Spleen (tissue), 7 donors: ENCODE measurements around the gene SMIM14.

Experiments
- CTCF ChIP-seq, 11 experiments: fragments of 200-600 bp in 7 of 11; fragments of 450-650 bp in 4 of 11; sonication (generic) in 4 of 11; IDR thresholded peaks in 8 of 11; conservative IDR thresholded peaks in 3 of 11; 1 replicate in 7 of 11; 2 replicates in 4 of 11; pipeline versions ENCODE4 v1.4.0 to v1.8.0; 2016 to 2021; ENCODE audit warnings: antibody characterized with exemption in 11 of 11, inconsistent platforms in 4 of 11, mild to moderate bottlenecking in 1 of 11
- POLR2AphosphoS5 ChIP-seq, 3 donors: sonication (generic); formaldehyde crosslinking; IDR thresholded peaks; one replicate each; pipeline ENCODE4 v1.5.1; 2017; ENCODE audit warnings: antibody characterized with exemption in 3 of 3
- donor health status: DM: no; HTN: no; CAD: no; lungs with moderate emphysema.
- donor health status: DM: no; HTN: no; CAD: no.
- donor health status: DM: no; HTN: no; CAD: no.

- no peak for TF ChIP-seq CTCF (IDR thresholded peaks at IDR 0.05 in 8 of 11, conservative IDR thresholded peaks at IDR 0.05 in 3 of 11)
- no peak for TF ChIP-seq POLR2AphosphoS5 (IDR thresholded peaks at IDR 0.05)
These were observed 3.6 kb downstream of the SMIM14 start for GRCh38 chr4:39635023-39635422.
